ENCODE results near the gene TRIM17. TPM values are rescaled to one million over a fixed set of nuclear protein-coding genes. Genes with fewer than 3 reads are reported as not detected.

The TRIM17 gene
- total RNA-seq, 2 donors from 2014 or later, result 2.0 to 9.9 TPM

DNA sequence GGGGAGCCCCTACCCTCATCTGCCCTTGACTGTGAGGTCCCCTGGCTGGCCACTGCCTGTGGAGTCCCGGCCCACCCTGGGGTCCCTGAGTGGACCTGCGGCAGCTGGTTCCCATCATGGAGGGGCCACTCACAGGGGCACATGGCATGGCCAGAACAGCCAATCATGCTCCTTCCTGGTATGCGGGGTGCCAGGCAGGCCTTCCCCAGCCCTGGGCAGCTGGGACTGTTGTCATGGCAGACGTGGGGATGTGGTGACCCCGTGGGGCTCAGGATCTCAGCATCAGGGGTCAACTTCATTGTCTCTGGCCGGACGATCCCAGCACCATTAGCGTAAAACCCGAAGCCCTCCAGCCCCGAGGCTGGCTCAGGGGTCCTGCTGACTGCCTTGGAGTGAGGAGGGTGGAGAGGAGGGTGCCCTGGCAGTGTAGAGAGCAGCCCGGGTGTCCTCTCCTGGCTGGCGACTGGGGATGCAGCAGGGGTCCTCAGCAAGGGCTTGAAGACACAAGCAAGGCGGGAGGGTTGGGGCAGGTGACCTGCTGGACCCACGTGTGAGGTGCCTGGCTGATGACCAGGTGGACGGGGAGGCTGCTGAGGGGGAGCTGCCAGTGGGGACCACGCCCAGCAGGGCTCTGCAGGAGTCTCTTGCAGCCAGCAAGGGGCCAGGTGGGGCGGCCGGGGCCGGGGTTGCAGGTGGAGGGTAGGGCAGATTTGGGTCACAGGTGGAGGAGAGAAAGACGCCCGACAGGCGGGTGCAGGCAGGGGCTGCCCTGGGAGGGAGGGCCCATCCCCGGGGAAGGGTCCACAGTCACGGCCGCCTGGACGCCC lies 55.1 kb downstream of the TRIM17 start:
- Histone ChIP-seq H3K9me3 (no peaks in the 10 kb centered on the region), H3K27ac (no peak overlapping the region), H3K36me3 (no peaks in the 10 kb centered on the region), H3K27me3 (replicated peaks; ENCODE audit: insufficient read depth) (peaks cover 3% of the 10 kb centered on the region), H3K4me3 (no peak overlapping the region), H3K4me1 (replicated peaks) (no peaks in the 10 kb centered on the region)
- no peak for DNase-seq (ENCODE audit: low spot score)
- intact Hi-C loops (cut with DNase I), result no loop called here
- WGBS, result 77% methylated on average over 22 of the region's 26 CpGs
- TF ChIP-seq POLR2AphosphoS5 (IDR thresholded peaks at IDR 0.05), result no peak
- TF ChIP-seq, protein P1, sequence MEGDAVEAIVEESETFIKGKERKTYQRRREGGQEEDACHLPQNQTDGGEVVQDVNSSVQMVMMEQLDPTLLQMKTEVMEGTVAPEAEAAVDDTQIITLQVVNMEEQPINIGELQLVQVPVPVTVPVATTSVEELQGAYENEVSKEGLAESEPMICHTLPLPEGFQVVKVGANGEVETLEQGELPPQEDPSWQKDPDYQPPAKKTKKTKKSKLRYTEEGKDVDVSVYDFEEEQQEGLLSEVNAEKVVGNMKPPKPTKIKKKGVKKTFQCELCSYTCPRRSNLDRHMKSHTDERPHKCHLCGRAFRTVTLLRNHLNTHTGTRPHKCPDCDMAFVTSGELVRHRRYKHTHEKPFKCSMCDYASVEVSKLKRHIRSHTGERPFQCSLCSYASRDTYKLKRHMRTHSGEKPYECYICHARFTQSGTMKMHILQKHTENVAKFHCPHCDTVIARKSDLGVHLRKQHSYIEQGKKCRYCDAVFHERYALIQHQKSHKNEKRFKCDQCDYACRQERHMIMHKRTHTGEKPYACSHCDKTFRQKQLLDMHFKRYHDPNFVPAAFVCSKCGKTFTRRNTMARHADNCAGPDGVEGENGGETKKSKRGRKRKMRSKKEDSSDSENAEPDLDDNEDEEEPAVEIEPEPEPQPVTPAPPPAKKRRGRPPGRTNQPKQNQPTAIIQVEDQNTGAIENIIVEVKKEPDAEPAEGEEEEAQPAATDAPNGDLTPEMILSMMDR (IDR thresholded peaks at IDR 0.05), result no peak
- TF ChIP-seq POLR2A (IDR thresholded peaks at IDR 0.05), result no peak

DNA sequence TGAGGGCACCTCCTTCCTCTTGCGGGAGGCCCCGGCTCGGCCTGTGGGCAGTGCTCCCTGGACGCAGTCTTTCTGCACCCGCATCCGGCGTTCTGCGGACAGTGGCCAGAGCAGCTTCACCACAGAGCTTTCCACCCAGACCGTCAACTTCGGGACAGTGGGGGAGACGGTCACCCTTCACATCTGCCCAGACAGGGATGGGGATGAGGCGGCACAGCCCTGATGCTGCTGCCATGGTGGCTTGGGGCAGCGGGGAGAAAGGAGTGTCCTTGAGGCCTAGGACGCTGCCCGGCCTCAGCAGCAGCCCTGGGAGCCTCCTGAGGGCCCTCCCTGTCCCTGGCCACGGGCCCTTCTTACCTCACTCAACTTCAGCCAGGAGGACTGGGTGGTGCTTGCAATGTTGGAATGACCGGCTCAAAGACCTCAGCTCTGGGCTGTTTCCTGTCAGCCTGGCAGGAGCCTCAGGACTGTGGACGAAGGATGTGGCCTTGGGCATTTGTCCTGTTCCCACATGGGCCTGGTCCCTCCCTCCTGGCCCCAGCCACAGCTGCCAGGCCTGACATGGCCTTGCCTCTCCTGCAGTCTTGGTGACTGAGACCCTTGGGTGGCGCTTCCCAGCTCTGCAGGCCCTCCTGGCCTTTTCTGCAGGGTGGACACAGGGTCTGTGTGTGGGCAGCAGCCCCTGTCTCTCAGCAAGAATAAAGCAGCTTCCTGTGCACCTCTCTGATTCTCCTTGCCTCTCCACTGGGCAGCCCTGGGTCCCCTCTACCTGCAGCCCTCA lies 55.9 kb downstream of the TRIM17 start:
- WGBS, result 92% methylated on average over 18 of the region's 19 CpGs
- H3K4me3 ChIP-seq, result no peak overlapping the region
- no peak for DNase-seq (ENCODE audit: low spot score)
- H3K4me1 ChIP-seq (replicated peaks), result no peaks in the 10 kb centered on the region
- H3K27ac ChIP-seq, result no peak overlapping the region
- H3K27me3 ChIP-seq (replicated peaks; ENCODE audit: insufficient read depth), result peaks cover 2% of the 10 kb centered on the region
- TF ChIP-seq, protein P1 (IDR thresholded peaks at IDR 0.05), result no peak
- TF ChIP-seq POLR2AphosphoS5 (IDR thresholded peaks at IDR 0.05) (no peak), POLR2A (IDR thresholded peaks at IDR 0.05) (no peak)
- intact Hi-C loops (cut with DNase I), result no loop called here
- no peaks in the 10 kb centered on the region for H3K9me3 ChIP-seq
- no peaks in the 10 kb centered on the region for H3K36me3 ChIP-seq

DNA sequence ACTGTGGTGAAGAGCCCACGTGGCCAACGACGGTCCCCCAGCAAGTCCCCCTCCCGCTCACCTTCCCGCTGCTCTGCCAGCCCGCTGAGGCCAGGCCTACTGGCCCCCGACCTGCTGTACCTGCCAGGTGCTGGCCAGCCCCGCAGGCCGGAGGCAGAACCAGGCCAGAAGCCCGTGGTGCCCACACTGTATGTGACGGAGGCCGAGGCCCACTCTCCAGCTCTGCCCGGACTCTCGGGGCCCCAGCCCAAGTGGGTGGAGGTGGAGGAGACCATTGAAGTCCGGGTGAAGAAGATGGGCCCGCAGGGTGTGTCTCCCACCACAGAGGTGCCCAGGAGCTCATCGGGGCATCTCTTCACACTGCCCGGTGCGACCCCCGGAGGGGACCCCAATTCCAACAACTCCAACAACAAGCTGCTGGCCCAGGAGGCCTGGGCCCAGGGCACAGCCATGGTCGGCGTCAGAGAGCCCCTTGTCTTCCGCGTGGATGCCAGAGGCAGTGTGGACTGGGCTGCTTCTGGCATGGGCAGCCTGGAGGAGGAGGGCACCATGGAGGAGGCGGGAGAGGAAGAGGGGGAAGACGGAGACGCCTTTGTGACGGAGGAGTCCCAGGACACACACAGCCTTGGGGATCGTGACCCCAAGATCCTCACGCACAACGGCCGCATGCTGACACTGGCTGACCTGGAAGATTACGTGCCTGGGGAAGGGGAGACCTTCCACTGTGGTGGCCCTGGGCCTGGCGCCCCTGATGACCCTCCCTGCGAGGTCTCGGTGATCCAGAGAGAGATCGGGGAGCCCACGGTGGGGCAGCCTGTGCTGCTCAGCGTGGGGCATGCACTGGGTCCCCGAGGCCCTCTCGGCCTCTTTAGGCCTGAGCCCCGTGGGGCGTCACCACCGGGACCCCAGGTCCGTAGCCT lies 56.8 kb downstream of the TRIM17 start:
- no peak for TF ChIP-seq POLR2AphosphoS5 (IDR thresholded peaks at IDR 0.05)
- TF ChIP-seq, protein P1 (IDR thresholded peaks at IDR 0.05), result no peak
- TF ChIP-seq POLR2A (IDR thresholded peaks at IDR 0.05), result no peak
- Histone ChIP-seq H3K27me3 (replicated peaks; ENCODE audit: insufficient read depth) (no peaks in the 10 kb centered on the region), H3K36me3 (no peaks in the 10 kb centered on the region), H3K9me3 (no peaks in the 10 kb centered on the region), H3K27ac (no peak overlapping the region), H3K4me3 (no peak overlapping the region), H3K4me1 (replicated peaks) (no peaks in the 10 kb centered on the region)
- intact Hi-C loops (cut with DNase I), result no loop called here
- WGBS, result 92% methylated on average over 45 of the region's 45 CpGs
- no peak for DNase-seq (ENCODE audit: low spot score)

DNA sequence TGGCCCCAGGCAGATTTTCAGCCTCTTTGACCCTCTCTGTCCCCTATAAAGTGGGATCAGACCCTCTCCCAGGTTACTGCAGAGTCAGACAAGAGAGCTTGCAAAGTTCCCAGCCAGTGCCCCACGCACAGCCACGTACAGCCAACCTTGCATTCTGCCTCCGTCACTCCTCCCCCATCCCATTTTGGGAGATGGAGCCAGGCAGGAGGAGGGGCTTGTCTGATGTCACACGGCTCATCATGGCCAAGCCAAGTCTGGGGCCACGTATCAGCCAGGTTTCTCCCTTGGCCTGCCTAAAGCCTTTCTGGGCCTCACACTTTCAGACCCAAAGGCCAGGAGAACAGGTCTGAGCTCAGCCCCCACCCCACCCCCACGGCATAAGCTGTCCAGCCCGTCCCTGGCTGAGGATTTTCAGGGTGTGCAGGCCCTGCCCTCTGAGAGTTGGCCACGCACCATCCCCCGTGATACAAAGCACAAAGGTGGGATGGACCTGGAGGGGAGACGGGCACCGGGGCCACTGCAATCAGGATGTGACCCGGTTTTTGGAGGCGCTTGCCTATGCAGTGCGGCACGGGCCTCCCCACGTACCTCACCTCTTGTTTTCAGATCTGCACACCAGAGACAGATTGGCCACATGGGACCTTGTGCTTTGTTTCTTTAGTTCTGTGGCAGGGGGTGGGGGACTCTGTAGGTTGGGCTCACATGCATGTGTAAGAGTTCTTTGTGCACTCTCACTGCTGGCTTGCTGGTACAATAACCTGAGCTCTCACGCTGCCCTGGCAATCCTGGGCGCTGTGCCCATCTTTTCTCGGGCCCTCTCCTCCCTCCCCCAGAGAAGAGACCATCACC lies 57.7 kb downstream of the TRIM17 start:
- Histone ChIP-seq H3K27ac (no peak overlapping the region), H3K27me3 (replicated peaks; ENCODE audit: insufficient read depth) (no peaks in the 10 kb centered on the region), H3K4me1 (replicated peaks) (no peaks in the 10 kb centered on the region), H3K4me3 (no peak overlapping the region), H3K9me3 (no peaks in the 10 kb centered on the region), H3K36me3 (no peaks in the 10 kb centered on the region)
- DNase-seq (ENCODE audit: low spot score), result no peak
- intact Hi-C loops (cut with DNase I), result no loop called here
- WGBS, result 86% methylated on average over 18 of the region's 19 CpGs
- TF ChIP-seq POLR2AphosphoS5 (IDR thresholded peaks at IDR 0.05) (no peak), POLR2A (IDR thresholded peaks at IDR 0.05) (no peak)
- TF ChIP-seq, protein P1 (IDR thresholded peaks at IDR 0.05), result no peak
